Right kidney (tissue), 1 donor: Measurements from ENCODE around the gene DVL2.
"Not testable (repeated sequence)": the region's sequence is repeated elsewhere in the genome, so short reads cannot be mapped to it uniquely, and the experiment has no call there.

Source experiments
- DNase-seq: peaks from one replicate; pipeline ENCODE4 v3.0.0-alpha.2; 2016

DVL2 gene

DNA sequence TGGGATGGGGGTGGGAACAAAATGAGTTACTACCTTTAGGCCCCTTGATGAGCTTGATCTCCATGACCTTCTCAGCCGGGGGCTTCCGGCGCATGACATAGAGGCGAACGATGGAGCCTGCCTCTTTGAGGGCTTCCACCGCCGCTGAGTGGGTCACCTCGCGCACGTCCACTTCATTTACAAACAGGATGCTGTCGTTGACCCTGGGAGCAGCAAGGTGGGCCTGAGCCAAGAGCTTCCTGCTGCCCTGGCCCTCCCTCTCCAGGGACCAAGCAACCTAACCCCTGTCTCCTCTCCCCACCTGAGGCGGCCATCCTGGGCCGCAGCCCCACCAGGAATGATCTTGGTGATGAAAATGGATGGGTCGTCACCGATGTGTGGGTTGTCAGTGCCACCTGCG lies 30.9 kb downstream of the DVL2 start:
- no peak for DNase-seq

- DNase-seq, result no peak
These were observed 37.5 kb downstream of the DVL2 start for GRCh38 chr17:7196651-7197401.

- DNase-seq, result no peak
These were observed 38.3 kb downstream of the DVL2 start for GRCh38 chr17:7195971-7196370.

- no peak for DNase-seq
These were observed 41.9 kb downstream of the DVL2 start for GRCh38 chr17:7192271-7192937.

GRCh38 chr17:7191571-7192270 lies 42.6 kb downstream of the DVL2 start:
- DNase-seq, result no peak

GRCh38 chr17:7191069-7191468 lies 43.2 kb downstream of the DVL2 start:
- no peak for DNase-seq

- DNase-seq, result no peak
These were observed 43.9 kb downstream of the DVL2 start for GRCh38 chr17:7190276-7190917.

DNA sequence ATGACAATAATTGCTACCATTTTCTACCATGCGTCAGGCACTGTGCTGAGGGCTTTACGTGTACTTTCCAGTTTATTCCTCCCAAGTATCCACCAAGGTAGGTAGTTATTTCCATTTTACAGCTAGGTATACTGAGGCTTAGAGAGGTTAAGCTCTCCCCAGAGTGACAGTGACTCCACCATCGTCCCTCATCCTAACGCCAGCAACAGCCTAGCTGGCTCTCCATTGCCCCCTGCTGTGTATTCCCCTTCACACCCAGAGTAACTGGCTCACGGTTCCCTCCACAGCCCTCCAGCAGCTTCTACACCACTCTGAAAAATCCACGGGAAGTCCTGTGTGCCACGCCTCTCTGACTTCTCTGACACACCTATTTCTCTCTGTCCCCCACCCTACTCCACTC lies 48.1 kb downstream of the DVL2 start:
- DNase-seq, result no peak

DNA sequence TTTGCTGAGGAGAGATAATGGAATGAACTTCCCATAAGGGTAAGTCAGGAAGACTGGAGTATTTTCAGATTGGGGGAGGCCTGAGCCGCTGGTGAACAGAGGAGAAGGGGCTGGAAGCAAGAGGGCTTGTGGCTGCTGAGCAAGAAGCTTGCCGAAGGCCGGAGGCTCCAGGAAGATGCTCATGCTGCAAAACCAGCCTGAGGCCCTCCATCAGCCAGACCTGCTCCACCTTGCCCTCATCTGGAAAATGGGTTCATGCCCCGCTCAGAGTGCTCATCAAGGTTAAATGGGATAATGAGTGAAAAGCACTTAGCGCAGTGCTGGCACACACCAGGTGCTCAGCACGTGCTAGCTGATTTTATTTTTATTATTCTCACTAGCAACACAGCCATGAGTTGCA lies 49.7 kb downstream of the DVL2 start:
- no peak for DNase-seq

GRCh38 chr17:7184091-7184488 lies 50.2 kb downstream of the DVL2 start:
- no peak for DNase-seq

GRCh38 chr17:7183433-7184090 lies 50.8 kb downstream of the DVL2 start:
- no peak for DNase-seq

DNA sequence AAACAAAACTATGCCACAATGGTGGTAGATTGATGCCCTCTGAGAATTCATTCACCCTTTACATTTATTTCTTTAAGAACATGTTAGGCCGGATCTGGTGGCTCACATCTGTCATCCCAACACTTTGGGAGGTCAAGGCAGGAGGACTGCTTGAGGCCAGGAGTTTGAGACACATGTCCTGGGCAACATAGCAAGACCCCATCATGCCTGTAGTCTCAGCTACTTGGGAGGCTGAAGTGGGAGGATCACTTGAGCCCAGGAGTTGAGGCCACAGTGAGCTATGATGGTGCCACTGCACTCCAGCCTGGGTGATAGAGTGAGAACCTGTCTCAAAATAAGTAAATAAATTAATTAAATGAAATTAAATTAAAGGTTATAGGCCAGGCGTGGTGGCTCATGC lies 52.2 kb downstream of the DVL2 start:
- not testable (repeated sequence) for DNase-seq

DNA sequence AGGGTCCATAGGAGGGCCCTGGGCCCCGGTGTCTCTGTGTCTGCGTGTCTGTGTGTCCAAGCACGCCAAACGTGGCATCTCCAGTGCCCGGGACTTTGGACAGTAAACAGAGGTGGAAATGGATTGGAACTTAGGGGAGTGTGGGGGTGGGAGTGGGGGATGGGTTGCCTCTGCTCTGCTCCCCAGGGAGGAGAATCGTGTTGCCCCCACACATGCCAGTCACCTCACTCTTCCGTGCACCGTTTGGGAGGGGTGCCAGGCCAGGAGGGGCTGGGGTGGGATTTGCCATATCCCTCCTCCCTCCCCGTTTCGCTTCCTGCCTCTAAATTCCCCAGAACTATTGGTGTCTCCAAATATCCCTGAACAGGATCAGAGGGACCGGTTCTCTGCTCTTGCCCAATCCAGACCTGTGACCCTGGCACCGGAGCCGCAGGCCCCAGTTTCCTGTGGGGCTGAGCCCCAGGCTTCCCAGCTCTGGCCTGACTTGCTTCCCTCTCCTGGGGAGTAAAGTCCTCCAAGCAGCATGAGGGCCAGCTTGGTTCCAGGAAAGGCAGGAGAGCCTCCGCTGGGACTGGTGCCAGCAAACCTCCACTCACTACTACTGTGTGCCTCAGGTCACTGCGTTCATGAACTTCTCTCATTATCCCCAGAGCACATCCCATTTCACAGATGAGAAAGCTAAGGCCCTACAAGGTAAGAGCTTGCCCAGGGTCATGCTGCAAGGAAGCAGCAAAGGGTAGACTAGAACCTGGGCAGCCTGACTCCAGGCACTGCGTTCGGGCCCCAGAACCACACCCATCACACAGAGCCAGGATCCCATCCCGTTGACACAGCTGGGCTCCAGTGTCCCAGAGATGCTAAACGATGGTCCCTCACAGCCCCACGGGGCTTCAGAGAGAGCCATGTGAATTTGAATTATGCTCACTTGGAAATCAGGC lies 54.7 kb downstream of the DVL2 start, which contains the start of gene ASGR1:
TSS of gene ASGR1 (minus strand) at position 54 of the 938 bp plus-strand sequence. CDS start 807 bp downstream, outside the sequence.
- no peak for DNase-seq

DNA sequence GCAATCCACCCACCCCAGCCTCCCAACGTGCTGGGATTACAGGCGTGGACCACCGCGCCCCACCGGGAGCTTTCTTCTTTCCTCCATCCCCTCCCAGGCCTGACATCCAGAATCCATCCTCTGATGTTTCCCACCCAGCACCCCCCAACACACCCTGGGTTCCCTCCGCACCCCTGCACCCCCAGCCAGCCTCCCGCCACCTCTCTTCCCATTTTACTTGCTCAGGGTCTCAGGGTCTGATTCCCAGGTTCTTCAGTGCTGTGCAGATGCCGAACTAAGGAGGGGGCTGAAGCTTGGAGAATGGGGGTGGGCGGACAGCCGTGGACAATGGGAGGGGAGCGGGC lies 55.4 kb downstream of the DVL2 start:
- no peak for DNase-seq

GRCh38 chr17:7177954-7178477 lies 56.3 kb downstream of the DVL2 start:
- peak; percentile 73 for DNase-seq

DNA sequence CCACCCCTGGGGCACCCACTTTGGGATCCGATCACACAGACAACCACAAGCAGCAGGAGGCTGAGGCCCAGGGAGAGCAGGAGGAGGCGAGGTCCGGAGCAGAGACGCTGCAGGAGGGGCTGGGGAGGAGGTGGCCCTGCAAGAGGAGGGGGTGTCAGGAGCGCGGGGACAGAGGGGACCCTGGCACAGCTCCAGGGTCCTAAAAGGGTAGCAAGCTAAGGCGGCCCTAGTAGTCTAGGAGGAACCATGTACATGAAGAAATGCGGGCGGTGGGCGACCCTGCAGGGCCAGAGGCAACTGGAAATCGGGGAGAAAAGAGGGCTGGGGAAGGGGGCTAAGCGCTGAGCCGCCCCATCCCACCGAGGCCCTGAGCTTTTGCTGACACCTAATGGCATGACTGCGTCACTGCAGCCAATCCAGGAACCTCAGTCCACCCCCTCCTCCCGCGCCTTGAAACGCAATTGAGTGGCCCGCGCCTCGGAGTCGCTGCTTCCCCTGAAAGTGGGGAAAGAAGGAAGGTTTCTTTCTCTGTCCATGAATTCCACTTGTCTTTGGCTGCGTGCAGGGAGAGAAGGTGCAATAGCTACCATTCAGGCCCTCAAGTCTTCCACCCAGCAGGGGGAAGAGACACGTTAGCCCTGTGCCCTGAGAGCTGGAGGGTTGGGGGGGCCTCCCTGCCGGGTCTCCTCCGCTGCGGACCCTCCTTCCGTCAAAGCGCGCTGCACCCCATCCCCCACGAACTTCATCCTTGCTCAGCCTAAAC lies 56.9 kb downstream of the DVL2 start:
- DNase-seq, result peak; percentile 93

GRCh38 chr17:7176841-7177190 lies 57.5 kb downstream of the DVL2 start:
- DNase-seq, result no peak

GRCh38 chr17:7176107-7176840 lies 58.0 kb downstream of the DVL2 start:
- DNase-seq, result no peak
